ENCODE results near the gene LIN52.

LIN52 gene

GRCh38 chr14:74084277-74085046 is at the start of gene LIN52, which contains the start of gene ALDH6A1:
Gene LIN52, plus strand, starts transcription at chr14:74084956. Its CDS starts 19 bp downstream, at chr14:74084975.
Gene ALDH6A1, minus strand, starts transcription at chr14:74084453. Its CDS starts 59 bp downstream, at chr14:74084394.
- DNase-seq: peak; percentile 99

- DNase-seq: no peak
Observed at GRCh38 chr14:74035556-74035955, 49.2 kb upstream of the LIN52 start.

- DNase-seq: peak; percentile 32
Observed at GRCh38 chr14:74038020-74038859, 46.5 kb upstream of the LIN52 start.

- DNase-seq: no peak
Observed at GRCh38 chr14:74042296-74042695, 42.5 kb upstream of the LIN52 start.

GRCh38 chr14:74045522-74045921 is 39.2 kb upstream of the LIN52 start:
- no peak for DNase-seq

GRCh38 chr14:74048281-74048680 is 36.5 kb upstream of the LIN52 start:
- DNase-seq: no peak

GRCh38 chr14:74049876-74050495 is 34.8 kb upstream of the LIN52 start:
- DNase-seq: no peak

GRCh38 chr14:74062809-74063150 is 22.0 kb upstream of the LIN52 start:
- DNase-seq: no peak

- DNase-seq: no peak
Observed at GRCh38 chr14:74064426-74064825, 20.3 kb upstream of the LIN52 start.

- DNase-seq: no peak
Observed at GRCh38 chr14:74064883-74065282, 19.9 kb upstream of the LIN52 start.

- no peak for DNase-seq
Observed at GRCh38 chr14:74065746-74066575, 18.8 kb upstream of the LIN52 start.

GRCh38 chr14:74077401-74077800 is 7.4 kb upstream of the LIN52 start:
- no peak for DNase-seq

GRCh38 chr14:74080820-74081460 is 3.8 kb upstream of the LIN52 start:
- DNase-seq: no peak

- DNase-seq: no peak
Observed at GRCh38 chr14:74081491-74081890, 3.3 kb upstream of the LIN52 start.

- DNase-seq: no peak
Observed at GRCh38 chr14:74083161-74083560, 1.6 kb upstream of the LIN52 start.

- DNase-seq: no peak
Observed at GRCh38 chr14:74083784-74084276, 926 bp upstream of the LIN52 start.

GRCh38 chr14:74085047-74085637 is 386 bp downstream of the LIN52 start:
- DNase-seq: peak; percentile 46

GRCh38 chr14:74085828-74086227 is 1.1 kb downstream of the LIN52 start:
- no peak for DNase-seq

- DNase-seq: no peak
Observed at GRCh38 chr14:74089251-74090020, 4.7 kb downstream of the LIN52 start.

GRCh38 chr14:74105381-74105780 is 20.6 kb downstream of the LIN52 start:
- DNase-seq: no peak

- DNase-seq: no peak
Observed at GRCh38 chr14:74109369-74109768, 24.6 kb downstream of the LIN52 start.

Data from DMS 273 treated with DMSO at 0.1 percent for 48 hours (cell line).